OCI-LY1 (cell line): ENCODE results near the gene SON.
"Not testable (repeated sequence)": the region's sequence is repeated elsewhere in the genome, so short reads cannot be mapped to it uniquely, and the experiment has no call there.

Experiments used
- H2AFZ ChIP-seq: fragments of 200-600 bp; sonication (generic), shearing (Covaris generic); 2 replicates; pipeline ENCODE4 v1.6.0; 2014; ENCODE audit warnings: antibody characterized with exemption, mild to moderate bottlenecking, low read length
- H3F3A ChIP-seq: fragments of 200-600 bp; sonication (generic), shearing (Covaris generic); 2 replicates; pipeline ENCODE4 v1.6.0; 2014; ENCODE audit warnings: mild to moderate bottlenecking, antibody characterized with exemption, low read length, moderate library complexity; ENCODE audit not compliant: insufficient read depth
- H3K27ac ChIP-seq: fragments of 200-600 bp; sonication (generic); 2 replicates; pipeline ENCODE4 v1.5.1; 2014; ENCODE audit warnings: low read length, mixed run types, mild to moderate bottlenecking, low read depth; ENCODE audit not compliant: poor library complexity, severe bottlenecking
- H3K27me3 ChIP-seq: fragments of 200-600 bp; sonication (generic); 2 replicates; pipeline ENCODE4 v1.6.0; 2014; ENCODE audit warnings: antibody characterized with exemption, mild to moderate bottlenecking, low read length, moderate library complexity; ENCODE audit not compliant: insufficient read depth
- H3K36me3 ChIP-seq: fragments of 200-600 bp; sonication (generic); 2 replicates; pipeline ENCODE4 v1.6.1; 2014; ENCODE audit warnings: mild to moderate bottlenecking, antibody characterized with exemption, low read length, moderate library complexity, mixed read lengths; ENCODE audit not compliant: insufficient read depth
- H3K4me1 ChIP-seq: fragments of 200-600 bp; sonication (generic); 2 replicates; pipeline ENCODE4 v1.5.1; 2014; ENCODE audit warnings: mild to moderate bottlenecking, low read length, moderate library complexity; ENCODE audit not compliant: insufficient read depth, severe bottlenecking
- H3K4me2 ChIP-seq: fragments of 200-600 bp; sonication (generic), shearing (Covaris generic); 2 replicates; pipeline ENCODE4 v1.6.1; 2014; ENCODE audit warnings: low read length
- H3K4me3 ChIP-seq: fragments of 200-600 bp; sonication (generic); 2 replicates; pipeline ENCODE4 v1.5.1; 2014; ENCODE audit warnings: low read length, low read depth, mild to moderate bottlenecking, mixed read lengths; ENCODE audit not compliant: poor library complexity, severe bottlenecking
- H3K79me2 ChIP-seq: fragments of 200-600 bp; shearing (Covaris generic); 2 replicates; pipeline ENCODE4 v1.6.1; 2016; ENCODE audit warnings: mixed run types, low read length, mixed read lengths; ENCODE audit not compliant: insufficient read depth
- H3K9ac ChIP-seq: fragments of 200-600 bp; sonication (generic), shearing (Covaris generic); 2 replicates; pipeline ENCODE4 v1.6.1; 2014; ENCODE audit warnings: mild to moderate bottlenecking, low read length, mixed read lengths
- H3K9me2 ChIP-seq: fragments of 200-600 bp; sonication (generic), shearing (Covaris generic); 2 replicates; pipeline ENCODE4 v1.6.1; 2014; ENCODE audit warnings: low read depth, mild to moderate bottlenecking, low read length, mixed read lengths
- H3K9me3 ChIP-seq: fragments of 200-600 bp; shearing (Covaris generic); 2 replicates; pipeline ENCODE4 v1.6.1; 2014; ENCODE audit warnings: low read length, mixed read lengths
- H4K20me1 ChIP-seq: fragments of 200-600 bp; sonication (generic), shearing (Covaris generic); 2 replicates; pipeline ENCODE4 v1.6.0; 2016; ENCODE audit warnings: mild to moderate bottlenecking, low read length; ENCODE audit not compliant: insufficient read depth
- EZH2 ChIP-seq: fragments of 200-600 bp; sonication (generic), shearing (Covaris generic); IDR thresholded peaks from 2 replicates; pipeline ENCODE4 v1.8.0; 2017; ENCODE audit warnings: borderline replicate concordance, mixed run types, mild to moderate bottlenecking, antibody characterized with exemption, low read length, moderate library complexity, mixed read lengths
- TF ChIP-seq, protein P1 (sequence below): fragments of 200-600 bp; sonication (generic), shearing (Covaris generic); IDR thresholded peaks from 2 replicates; pipeline ENCODE4 v1.5.1; 2017; ENCODE audit warnings: mild to moderate bottlenecking, antibody characterized with exemption, low read length, moderate library complexity, mixed read lengths

The SON gene

GRCh38 chr21:33598051-33598450 lies 55.2 kb downstream of the SON start:
- Histone ChIP-seq H3K4me3 (no peak overlapping the region), H3F3A (no peaks in the 10 kb centered on the region), H2AFZ (no peak overlapping the region), H4K20me1 (no peaks in the 10 kb centered on the region), H3K79me2 (no peaks in the 10 kb centered on the region), H3K4me2 (no peak overlapping the region), H3K9me2 (no peaks in the 10 kb centered on the region), H3K27ac (no peak overlapping the region), H3K9ac (no peak overlapping the region), H3K36me3 (peaks cover 33% of the 10 kb centered on the region), H3K4me1 (no peaks in the 10 kb centered on the region), H3K27me3 (no peaks in the 10 kb centered on the region), H3K9me3 (no peaks in the 10 kb centered on the region)
- TF ChIP-seq, protein P1, sequence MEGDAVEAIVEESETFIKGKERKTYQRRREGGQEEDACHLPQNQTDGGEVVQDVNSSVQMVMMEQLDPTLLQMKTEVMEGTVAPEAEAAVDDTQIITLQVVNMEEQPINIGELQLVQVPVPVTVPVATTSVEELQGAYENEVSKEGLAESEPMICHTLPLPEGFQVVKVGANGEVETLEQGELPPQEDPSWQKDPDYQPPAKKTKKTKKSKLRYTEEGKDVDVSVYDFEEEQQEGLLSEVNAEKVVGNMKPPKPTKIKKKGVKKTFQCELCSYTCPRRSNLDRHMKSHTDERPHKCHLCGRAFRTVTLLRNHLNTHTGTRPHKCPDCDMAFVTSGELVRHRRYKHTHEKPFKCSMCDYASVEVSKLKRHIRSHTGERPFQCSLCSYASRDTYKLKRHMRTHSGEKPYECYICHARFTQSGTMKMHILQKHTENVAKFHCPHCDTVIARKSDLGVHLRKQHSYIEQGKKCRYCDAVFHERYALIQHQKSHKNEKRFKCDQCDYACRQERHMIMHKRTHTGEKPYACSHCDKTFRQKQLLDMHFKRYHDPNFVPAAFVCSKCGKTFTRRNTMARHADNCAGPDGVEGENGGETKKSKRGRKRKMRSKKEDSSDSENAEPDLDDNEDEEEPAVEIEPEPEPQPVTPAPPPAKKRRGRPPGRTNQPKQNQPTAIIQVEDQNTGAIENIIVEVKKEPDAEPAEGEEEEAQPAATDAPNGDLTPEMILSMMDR: no peak
- no peak for TF ChIP-seq EZH2

GRCh38 chr21:33608559-33608958 lies 65.7 kb downstream of the SON start:
- Histone ChIP-seq H3K9me2 (no peaks in the 10 kb centered on the region), H3K4me2 (no peak overlapping the region), H3K9ac (no peak overlapping the region), H3F3A (no peaks in the 10 kb centered on the region), H3K4me1 (no peaks in the 10 kb centered on the region), H3K27me3 (no peaks in the 10 kb centered on the region), H3K9me3 (no peaks in the 10 kb centered on the region), H4K20me1 (no peaks in the 10 kb centered on the region), H3K27ac (no peak overlapping the region), H3K79me2 (no peaks in the 10 kb centered on the region), H3K4me3 (no peak overlapping the region), H2AFZ (no peak overlapping the region), H3K36me3 (peaks cover 9% of the 10 kb centered on the region; the same call in 1 of the 2 replicates)
- TF ChIP-seq EZH2: no peak
- TF ChIP-seq, protein P1: no peak

DNA sequence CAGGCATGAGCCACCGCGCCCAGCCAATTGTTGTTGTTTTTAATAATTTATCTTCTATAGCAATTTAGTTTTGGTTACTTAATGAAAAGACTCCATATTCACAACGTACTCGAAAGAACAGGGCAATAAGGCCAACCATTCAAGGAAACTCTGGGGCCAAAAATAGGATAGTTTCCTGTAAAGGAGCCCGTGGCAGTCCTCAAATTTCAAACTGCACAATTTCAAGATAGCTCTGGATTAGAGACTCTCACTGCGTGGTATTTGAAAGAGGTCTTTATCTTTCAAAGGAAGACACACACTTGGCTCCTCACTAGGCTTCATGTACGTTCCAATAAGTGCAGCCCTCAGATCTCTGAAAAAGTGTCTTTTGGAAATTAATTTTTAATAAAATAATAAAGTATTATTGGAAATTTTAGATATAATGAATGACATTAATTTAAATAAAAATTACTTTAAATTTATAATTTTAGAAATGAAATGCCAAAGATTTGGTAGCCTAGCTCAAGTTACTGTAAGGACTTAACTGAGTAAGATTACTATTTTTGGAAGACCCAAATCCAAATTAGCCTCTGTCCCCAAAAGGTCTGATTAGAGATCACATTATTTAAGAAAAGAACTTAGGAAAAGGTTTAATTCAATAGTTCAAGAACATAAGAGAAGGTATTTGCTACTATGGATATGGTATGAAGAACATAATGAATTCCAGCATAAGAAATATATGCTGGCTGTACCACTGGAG lies 68.3 kb downstream of the SON start:
- Histone ChIP-seq H3K79me2 (no peaks in the 10 kb centered on the region), H4K20me1 (no peaks in the 10 kb centered on the region), H3F3A (no peaks in the 10 kb centered on the region), H3K27ac (no peak overlapping the region), H3K4me3 (no peak overlapping the region), H3K4me2 (no peak overlapping the region), H3K9ac (no peak overlapping the region), H3K9me2 (no peaks in the 10 kb centered on the region), H3K27me3 (no peaks in the 10 kb centered on the region), H3K36me3 (peaks cover 8% of the 10 kb centered on the region; the same call in 1 of the 2 replicates), H2AFZ (no peak overlapping the region), H3K9me3 (no peaks in the 10 kb centered on the region), H3K4me1 (no peaks in the 10 kb centered on the region)
- TF ChIP-seq EZH2: no peak
- TF ChIP-seq, protein P1: no peak

- not testable (repeated sequence) for H3K9me2 ChIP-seq, H3K9me3 ChIP-seq, H4K20me1 ChIP-seq, H3K27ac ChIP-seq, H2AFZ ChIP-seq, H3K4me3 ChIP-seq, H3K9ac ChIP-seq, H3K4me1 ChIP-seq, H3K27me3 ChIP-seq, H3K4me2 ChIP-seq, H3K79me2 ChIP-seq, H3F3A ChIP-seq
- H3K36me3 ChIP-seq: peaks cover 15% of the 10 kb centered on the region
Measured at GRCh38 chr21:33617565-33617964, 74.7 kb downstream of the SON start.
